Lung (tissue), 12 donors: ENCODE results near the gene B4GALT5. TPM values are rescaled to one million over a fixed set of nuclear protein-coding genes. Genes with fewer than 3 reads are reported as not detected.

Experiments used
- ATAC-seq: fragments of 200-7000 bp; cut with Tn5 transposase; one replicate; pipeline ENCODE4 v1.9.1; 2020; ENCODE audit warnings: moderate number of reproducible peaks; ENCODE audit not compliant: insufficient read depth, low FRiP score
- DNase-seq, 3 donors: peaks; one replicate each; pipeline ENCODE4 v3.0.0-alpha.2; 2013 to 2017
- H3K27ac ChIP-seq, 2 donors: one replicate each; pipeline ENCODE4 v1.5.1; 2013; ENCODE audit warnings: mild to moderate bottlenecking in 2 of 2, moderate library complexity in 2 of 2, control low read depth in 1 of 2, inconsistent platforms in 1 of 2, low read depth in 1 of 2, low read length in 1 of 2
- H3K27me3 ChIP-seq, 3 donors: one replicate each; pipeline ENCODE4 v1.5.1; 2013; ENCODE audit warnings: low read length in 2 of 3; ENCODE audit not compliant: control insufficient read depth in 3 of 3, insufficient read depth in 3 of 3
- H3K36me3 ChIP-seq, 4 donors: one replicate each; pipeline ENCODE4 v1.5.1; 2013; ENCODE audit warnings: low read length in 4 of 4, mild to moderate bottlenecking in 1 of 4, moderate library complexity in 1 of 4; ENCODE audit not compliant: control insufficient read depth in 4 of 4, insufficient read depth in 4 of 4
- H3K4me1 ChIP-seq, 5 donors: one replicate each; pipeline ENCODE4 v1.5.1; 2013; ENCODE audit warnings: low read length in 5 of 5, mild to moderate bottlenecking in 2 of 5, moderate library complexity in 1 of 5; ENCODE audit not compliant: control insufficient read depth in 5 of 5, insufficient read depth in 5 of 5
- H3K4me3 ChIP-seq: one replicate; pipeline ENCODE4 v1.5.1; 2013; ENCODE audit warnings: mild to moderate bottlenecking, control low read depth, moderate library complexity
- H3K9ac ChIP-seq, 2 donors: one replicate each; pipeline ENCODE4 v1.5.1; 2013; ENCODE audit warnings: low read length in 2 of 2, control low read depth in 1 of 2; ENCODE audit not compliant: insufficient read depth in 1 of 2
- H3K9me3 ChIP-seq, 4 donors: one replicate each; pipeline ENCODE4 v1.5.1; 2013; ENCODE audit warnings: low read length in 3 of 4, mild to moderate bottlenecking in 1 of 4, moderate library complexity in 1 of 4; ENCODE audit not compliant: control insufficient read depth in 4 of 4, insufficient read depth in 3 of 4
- CTCF ChIP-seq: IDR thresholded peaks from 2 replicates; pipeline ENCODE4 v1.5.1; 2012; ENCODE audit warnings: mild to moderate bottlenecking; ENCODE audit errors: control extremely low read depth, extremely low read depth
- WGBS, 2 donors: extraction: QIAGEN DNeasy Blood & Tissue Kit; methylation state at CpG; one replicate each; pipeline ENCODE4 v1.1.7; 2013; 5-methylcytosine and 5-hydroxymethylcytosine counted together
- polyA plus RNA-seq, 2 donors: library from polyadenylated mRNA; stranded (reverse); fragments of 200-250 nt; gene quantifications; one replicate each; pipeline ENCODE4 v1.2.1, GENCODE V29; 2013
- total RNA-seq, 2 donors: library from RNA; depleted of rRNA in 1 of 2; stranded (reverse); fragments of >200 nt in 1 of 2; gene quantifications; one replicate each; pipeline ENCODE4 v1.2.1, GENCODE V29; 2014 to 2021
- donor health status: control.
- donor health status: control.
- donor health status: Bipolar disorder and iron deficiency.
- donor health status: healthy.
- donor health status: DM: yes; HTN: yes; CAD: no.

The B4GALT5 gene
- total and polyA plus RNA-seq, 4 donors, result 13.9 to 56.7 (median 41.9) TPM

GRCh38 chr20:49677777-49678758 is 35.6 kb downstream of the B4GALT5 start:
- no peaks in the 10 kb centered on the region for H3K27me3 ChIP-seq
- no peaks in the 10 kb centered on the region for H3K36me3 ChIP-seq
- ATAC-seq (no peak), DNase-seq (no peak)
- 59 to 65% methylated on average over 11 of the region's 11 CpGs for WGBS, 2 donors
- peaks cover 8 to 39% (median 15%) of the 10 kb centered on the region in 5 donors for H3K4me1 ChIP-seq
- peak overlapping the region in 1 of 2 donors; percentile 77 for H3K27ac ChIP-seq
- no peaks in the 10 kb centered on the region for H3K9me3 ChIP-seq
- no peak overlapping the region for H3K4me3 ChIP-seq
- TF ChIP-seq CTCF, result no peak
- no peak overlapping the region for H3K9ac ChIP-seq

GRCh38 chr20:49676581-49677291 is 36.9 kb downstream of the B4GALT5 start:
- H3K27me3 ChIP-seq, result no peaks in the 10 kb centered on the region
- 31 to 53% methylated on average over 6 of the region's 6 CpGs for WGBS, 2 donors
- H3K9ac ChIP-seq, result no peak overlapping the region
- TF ChIP-seq CTCF, result no peak
- DNase-seq, result no peak
- H3K4me3 ChIP-seq, result no peak overlapping the region
- no peaks in the 10 kb centered on the region for H3K9me3 ChIP-seq
- H3K4me1 ChIP-seq, result peaks cover 8 to 47% (median 15%) of the 10 kb centered on the region in 5 donors
- no peaks in the 10 kb centered on the region for H3K36me3 ChIP-seq
- peak overlapping the region in 1 of 2 donors; percentile 83 for H3K27ac ChIP-seq
- ATAC-seq, result no peak

GRCh38 chr20:49675368-49676151 is 38.1 kb downstream of the B4GALT5 start:
- no peak for DNase-seq
- H3K9ac ChIP-seq, result no peak overlapping the region

More at GRCh38 chr20:49675368-49676151, 38.1 kb downstream of the B4GALT5 start:
- Histone ChIP-seq H3K27me3 (no peaks in the 10 kb centered on the region), H3K9me3 (no peaks in the 10 kb centered on the region), H3K36me3 (no peaks in the 10 kb centered on the region), H3K27ac (no peak overlapping the region), H3K4me1 (peaks cover 8 to 50% (median 13%) of the 10 kb centered on the region in 5 donors), H3K4me3 (no peak overlapping the region)
- TF ChIP-seq CTCF, result no peak
- no peak for ATAC-seq
- 72 to 73% methylated on average over 9 of the region's 9 CpGs for WGBS, 2 donors
